ENCODE measurements around the gene CCDC85C. TPM values are rescaled to one million over a fixed set of nuclear protein-coding genes. Genes with fewer than 3 reads are reported as not detected.

CCDC85C gene
- total RNA-seq, 1 experiment from 2014 or later = 35.8 TPM

- TF ChIP-seq AFF4 (CRISPR knock-in tag; IDR thresholded peaks at IDR 0.05; ENCODE audit: borderline replicate concordance) (no peak), ATF2 (CRISPR knock-in tag; IDR thresholded peaks at IDR 0.05; ENCODE audit: borderline replicate concordance, low read depth) (no peak), NR1H2 (CRISPR knock-in tag; IDR thresholded peaks at IDR 0.05) (no peak), PRDM15 (CRISPR knock-in tag; IDR thresholded peaks at IDR 0.05) (no peak), JUN (CRISPR knock-in tag; IDR thresholded peaks at IDR 0.05) (no peak), CREB1 (CRISPR knock-in tag; IDR thresholded peaks at IDR 0.05) (no peak), SMAD4 (CRISPR knock-in tag; IDR thresholded peaks at IDR 0.05) (no peak), E2F4 (CRISPR knock-in tag; IDR thresholded peaks at IDR 0.05; ENCODE audit: borderline replicate concordance, low read depth) (no peak), GRHL2 (CRISPR knock-in tag; IDR thresholded peaks at IDR 0.05; ENCODE audit: insufficient replicate concordance, severe bottlenecking) (no peak)
Observed at GRCh38 chr14:99550387-99550992, 53.5 kb downstream of the CCDC85C start (continued).

- Mint-ChIP-seq H3K4me1 (peaks cover 45% of the 10 kb centered on the region), H3K9me3 (no peaks in the 10 kb centered on the region), H3K36me3 (no peaks in the 10 kb centered on the region), H3K4me3 (no peak overlapping the region), H3K27me3 (ENCODE audit: low read depth) (no peaks in the 10 kb centered on the region), H3K27ac (peak overlapping the region; percentile 68; the same call in 1 of the 2 replicates)
- no peak for TF ChIP-seq ZNF671 (CRISPR knock-in tag; IDR thresholded peaks at IDR 0.05)
- TF ChIP-seq GABPB1 (CRISPR knock-in tag; IDR thresholded peaks at IDR 0.05) = peak; percentile 67
- no peak for TF ChIP-seq FOXP4 (CRISPR knock-in tag; IDR thresholded peaks at IDR 0.05)
- no peak for TF ChIP-seq SMAD3 (CRISPR knock-in tag; IDR thresholded peaks at IDR 0.05; ENCODE audit: borderline replicate concordance)
- POLR2A ChIA-PET = interaction anchor here (1.0 kb wide), 1 partner anchor 39 kb away, joined by 3 read pairs; no protein-coding TSS in a partner anchor
- CTCF ChIA-PET = interaction anchor here (1.6 to 1.8 kb wide), 2 partner anchors 24 to 45 kb away, joined by 4 to 5 read pairs; no protein-coding TSS in a partner anchor
- DNase-seq (ENCODE audit: low spot score) (no peak), ATAC-seq (no peak)
Observed at GRCh38 chr14:99549684-99550083, 54.3 kb downstream of the CCDC85C start.
